A549 treated with AZD2906 at 1 μM for 4 hours (cell line): ENCODE measurements around the gene DHDDS. TPM values are rescaled to one million over a fixed set of nuclear protein-coding genes. Genes with fewer than 3 reads are reported as not detected.

Experiments used
- total RNA-seq: library from RNA; stranded (reverse); fragments of 200-300 nt; extraction: Qiagen RNA extraction; gene quantifications from 5 replicates; pipeline ENCODE4 v1.2.3, GENCODE V29; 2022

Gene DHDDS, protein sequence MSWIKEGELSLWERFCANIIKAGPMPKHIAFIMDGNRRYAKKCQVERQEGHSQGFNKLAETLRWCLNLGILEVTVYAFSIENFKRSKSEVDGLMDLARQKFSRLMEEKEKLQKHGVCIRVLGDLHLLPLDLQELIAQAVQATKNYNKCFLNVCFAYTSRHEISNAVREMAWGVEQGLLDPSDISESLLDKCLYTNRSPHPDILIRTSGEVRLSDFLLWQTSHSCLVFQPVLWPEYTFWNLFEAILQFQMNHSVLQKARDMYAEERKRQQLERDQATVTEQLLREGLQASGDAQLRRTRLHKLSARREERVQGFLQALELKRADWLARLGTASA
- total RNA-seq, result 21.9 to 29.9 TPM (median 22.2 TPM) in 5 replicates

DNA sequence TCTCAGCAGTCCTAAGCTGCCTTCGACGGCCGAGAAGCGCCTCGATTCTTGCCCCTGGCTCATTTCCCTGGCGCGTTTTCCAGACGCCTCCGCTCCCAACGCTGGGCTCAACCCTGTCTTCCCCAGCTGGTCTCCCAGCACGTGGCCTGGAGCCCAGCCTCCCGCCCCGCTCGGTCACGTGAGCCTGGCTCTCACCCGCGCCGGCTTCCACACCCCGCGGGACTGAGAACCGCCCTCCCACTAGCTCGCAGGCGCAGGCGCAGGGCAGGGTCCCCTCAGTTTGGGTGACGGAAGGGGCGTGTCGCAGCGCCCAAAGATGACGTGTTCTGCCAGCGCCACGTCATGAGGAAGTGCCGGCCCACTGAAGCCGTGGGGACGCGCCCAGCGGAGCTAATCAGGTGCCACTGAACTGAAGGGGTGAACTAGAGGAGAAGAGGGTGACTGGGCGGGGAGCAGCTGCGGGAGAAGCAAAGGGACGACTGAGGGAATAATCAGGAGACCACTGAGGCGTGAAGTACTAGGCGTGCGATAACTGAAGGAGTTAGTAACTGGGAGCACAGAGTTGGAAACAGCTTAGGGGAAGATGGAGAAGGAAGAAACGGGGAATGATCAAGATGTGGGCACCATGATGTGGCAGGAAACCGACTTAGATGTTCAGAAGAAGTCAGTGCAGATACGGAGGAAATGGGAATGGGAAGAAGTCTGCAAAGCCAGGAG, at the start of gene DHDDS:
DHDDS (plus strand) TSS at position 343 of the 717 bp plus-strand sequence. CDS start 625 bp downstream, outside the sequence.

DNA sequence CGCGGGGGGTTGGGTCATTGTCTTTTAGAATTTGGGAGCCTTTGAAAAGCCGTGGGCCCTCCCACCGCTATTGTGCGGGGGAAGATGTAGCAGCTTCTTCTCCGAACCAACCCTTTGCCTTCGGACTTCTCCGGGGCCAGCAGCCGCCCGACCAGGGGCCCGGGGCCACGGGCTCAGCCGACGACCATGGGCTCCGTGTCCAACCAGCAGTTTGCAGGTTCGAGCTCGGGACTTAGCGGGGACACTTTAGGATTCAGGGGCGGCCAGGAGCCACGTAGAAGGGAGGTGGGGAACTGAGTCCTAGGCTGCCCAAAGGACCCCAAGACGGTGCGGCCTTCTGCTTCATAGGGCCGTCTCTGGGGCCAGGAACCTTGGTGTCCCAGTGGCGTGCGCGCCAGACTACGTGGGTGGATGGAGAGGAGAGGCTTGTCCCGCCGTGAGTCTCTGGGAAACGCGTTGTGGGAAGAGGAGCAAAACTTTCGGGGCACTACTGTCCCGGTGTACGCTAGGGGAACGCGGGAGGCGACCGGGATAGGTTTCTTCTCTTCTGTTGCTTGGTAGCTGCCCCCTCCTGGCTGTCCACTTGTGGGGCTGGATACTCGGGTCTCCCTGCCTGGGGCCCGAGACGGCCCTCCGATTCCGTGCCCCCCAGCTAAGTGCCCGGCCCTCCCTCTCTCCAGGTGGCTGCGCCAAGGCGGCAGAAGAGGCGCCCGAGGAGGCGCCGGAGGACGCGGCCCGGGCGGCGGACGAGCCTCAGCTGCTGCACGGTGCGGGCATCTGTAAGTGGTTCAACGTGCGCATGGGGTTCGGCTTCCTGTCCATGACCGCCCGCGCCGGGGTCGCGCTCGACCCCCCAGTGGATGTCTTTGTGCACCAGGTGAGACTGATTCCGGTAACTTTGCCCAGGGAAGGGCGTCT, 21.2 kb upstream of the DHDDS start, which contains the start of gene LIN28A:
LIN28A (plus strand) TSS at position 112 of the 918 bp plus-strand sequence; CDS start at position 187, 75 bp downstream.

DNA sequence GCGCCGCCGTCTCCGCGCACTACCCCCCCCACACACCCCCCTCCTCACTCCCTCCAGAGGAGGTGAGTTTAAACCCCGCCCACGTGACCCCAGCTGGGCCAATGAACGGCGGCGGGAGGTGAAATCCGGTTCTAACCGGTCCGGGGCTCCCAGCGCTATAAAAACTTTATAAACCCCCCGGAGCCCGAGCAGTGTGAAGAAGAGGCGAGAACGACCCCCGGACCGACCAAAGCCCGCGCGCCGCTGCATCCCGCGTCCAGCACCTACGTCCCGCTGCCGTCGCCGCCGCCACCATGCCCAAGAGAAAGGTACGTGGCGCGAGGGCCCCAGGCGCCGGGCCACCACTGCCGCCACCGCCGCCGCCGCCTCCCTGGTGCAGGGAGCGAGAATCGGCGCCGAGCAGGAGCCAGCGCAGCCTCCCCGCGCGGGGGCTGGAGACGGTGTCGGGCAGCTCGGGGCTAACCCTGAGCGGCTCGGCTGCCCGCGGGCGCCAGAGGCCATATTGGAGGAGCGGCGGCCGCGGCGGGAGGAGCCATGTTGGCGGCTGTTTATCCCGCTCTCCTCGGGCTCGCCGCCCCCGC, 40.3 kb downstream of the DHDDS start, which contains the start of gene HMGN2:
HMGN2 (plus strand) TSS at position 121 of the 581 bp plus-strand sequence; CDS start at position 294, 173 bp downstream.

Other genes starting within 250 kb of the DHDDS start
- not detected in 5 replicates for gene CATSPER4, start 241.7 kb upstream of the DHDDS start, total RNA-seq
- 10.9 to 13.1 TPM (median 12.7 TPM) in 5 replicates for gene CEP85, start 198.1 kb upstream of the DHDDS start, total RNA-seq
- 108 to 151 TPM (median 140 TPM) in 5 replicates for gene SH3BGRL3, start 152.2 kb upstream of the DHDDS start, total RNA-seq
- 11.1 to 16.2 TPM (median 14.7 TPM) in 5 replicates for gene UBXN11, start 125.7 kb upstream of the DHDDS start, total RNA-seq
- gene CD52, start 114.4 kb upstream of the DHDDS start, total RNA-seq, result not detected in 5 replicates
- 1.4 to 2.7 TPM (median 1.6 TPM) in 5 replicates for gene CRYBG2, start 78.2 kb upstream of the DHDDS start, total RNA-seq
- gene ZNF683, start 59.6 kb upstream of the DHDDS start, total RNA-seq, result not detected in 5 replicates
- 0.02 TPM in 1 of 5 replicates, not detected in the others for gene LIN28A, start 21.5 kb upstream of the DHDDS start, total RNA-seq
- gene HMGN2, start 40.1 kb downstream of the DHDDS start, total RNA-seq, result 315 to 393 TPM (median 327 TPM) in 5 replicates
- 13.9 to 17.0 TPM (median 16.5 TPM) in 5 replicates for gene RPS6KA1, start 97.4 kb downstream of the DHDDS start, total RNA-seq